ENCODE data around the gene GCGR. TPM values are rescaled to one million over a fixed set of nuclear protein-coding genes. Genes with fewer than 3 reads are reported as not detected.

GCGR gene
- total and polyA plus RNA-seq, 2 of the 13 experiments (the other 11 are each of a cell fraction or from before 2014, with no cell fraction given), result 0.04 to 0.13 TPM

GRCh38 chr17:81831957-81832607, 28.1 kb downstream of the GCGR start (continued):
- no peak for TF ChIP-seq HMG20B (CRISPR knock-in tag; conservative IDR thresholded peaks at IDR 0.05)
- TF ChIP-seq MLXIP (CRISPR knock-in tag; IDR thresholded peaks at IDR 0.05; ENCODE audit: borderline replicate concordance), result no peak
- TF ChIP-seq ZNF607 (CRISPR knock-in tag; IDR thresholded peaks at IDR 0.05; ENCODE audit: borderline replicate concordance), result no peak
- no peak for TF ChIP-seq ZNF256 (CRISPR knock-in tag; conservative IDR thresholded peaks at IDR 0.05)
- no peak for TF ChIP-seq ZNF331 (CRISPR knock-in tag; IDR thresholded peaks at IDR 0.05)
- TF ChIP-seq ZNF24 (IDR thresholded peaks at IDR 0.05), result no peak
- TF ChIP-seq TFAP4 (IDR thresholded peaks at IDR 0.05; ENCODE audit: borderline replicate concordance, low read depth), result no peak
- no peak for TF ChIP-seq NONO (IDR thresholded peaks at IDR 0.05)
- no peak for TF ChIP-seq NONO (CRISPR knock-in tag; conservative IDR thresholded peaks at IDR 0.05)
- TF ChIP-seq HINFP (CRISPR knock-in tag; IDR thresholded peaks at IDR 0.05; ENCODE audit: low read depth), result no peak
- no peak for TF ChIP-seq MYPOP (CRISPR knock-in tag; IDR thresholded peaks at IDR 0.05)
- no peak for TF ChIP-seq POLR2AphosphoS5 (IDR thresholded peaks at IDR 0.05; ENCODE audit: low read depth, low read length)
- peak; percentile 53; the same call in 1 of the 2 replicates for TF ChIP-seq ZBTB21 (CRISPR knock-in tag; IDR thresholded peaks at IDR 0.05)
- no peak for TF ChIP-seq MIXL1 (CRISPR knock-in tag; IDR thresholded peaks at IDR 0.05)
- peak; percentile 72 for TF ChIP-seq ARID4A (CRISPR knock-in tag; IDR thresholded peaks at IDR 0.05; ENCODE audit: borderline replicate concordance)
- no peak for TF ChIP-seq PRPF4 (IDR thresholded peaks at IDR 0.05; ENCODE audit: low read depth, low read length, poor library complexity, severe bottlenecking)
- no peak for TF ChIP-seq ZSCAN31 (CRISPR knock-in tag; IDR thresholded peaks at IDR 0.05; ENCODE audit: low read depth)
- TF ChIP-seq ETV5 (CRISPR knock-in tag; IDR thresholded peaks at IDR 0.05; ENCODE audit: borderline replicate concordance), result no peak; the same call in 1 of the 2 replicates
- no peak for TF ChIP-seq TEAD3 (CRISPR knock-in tag; optimal IDR thresholded peaks at IDR 0.05; ENCODE audit: borderline replicate concordance)
- no peak for TF ChIP-seq SOX6 (IDR thresholded peaks at IDR 0.05)
- peak; percentile 47; the same call in 1 of the 2 replicates for TF ChIP-seq SOX6 (CRISPR knock-in tag; IDR thresholded peaks at IDR 0.05)

All from HepG2 (cell line).